Measurements from ENCODE around the gene GKN2. TPM values are rescaled to one million over a fixed set of nuclear protein-coding genes. Genes with fewer than 3 reads are reported as not detected.
A peak's percentile ranks its signal among the peaks of the same experiment; 100 is the strongest.

The GKN2 gene
- total and polyA plus RNA-seq, 9 of the 15 experiments (the other 6 are each of a cell fraction or from before 2014, with no cell fraction given), result not detected

DNA sequence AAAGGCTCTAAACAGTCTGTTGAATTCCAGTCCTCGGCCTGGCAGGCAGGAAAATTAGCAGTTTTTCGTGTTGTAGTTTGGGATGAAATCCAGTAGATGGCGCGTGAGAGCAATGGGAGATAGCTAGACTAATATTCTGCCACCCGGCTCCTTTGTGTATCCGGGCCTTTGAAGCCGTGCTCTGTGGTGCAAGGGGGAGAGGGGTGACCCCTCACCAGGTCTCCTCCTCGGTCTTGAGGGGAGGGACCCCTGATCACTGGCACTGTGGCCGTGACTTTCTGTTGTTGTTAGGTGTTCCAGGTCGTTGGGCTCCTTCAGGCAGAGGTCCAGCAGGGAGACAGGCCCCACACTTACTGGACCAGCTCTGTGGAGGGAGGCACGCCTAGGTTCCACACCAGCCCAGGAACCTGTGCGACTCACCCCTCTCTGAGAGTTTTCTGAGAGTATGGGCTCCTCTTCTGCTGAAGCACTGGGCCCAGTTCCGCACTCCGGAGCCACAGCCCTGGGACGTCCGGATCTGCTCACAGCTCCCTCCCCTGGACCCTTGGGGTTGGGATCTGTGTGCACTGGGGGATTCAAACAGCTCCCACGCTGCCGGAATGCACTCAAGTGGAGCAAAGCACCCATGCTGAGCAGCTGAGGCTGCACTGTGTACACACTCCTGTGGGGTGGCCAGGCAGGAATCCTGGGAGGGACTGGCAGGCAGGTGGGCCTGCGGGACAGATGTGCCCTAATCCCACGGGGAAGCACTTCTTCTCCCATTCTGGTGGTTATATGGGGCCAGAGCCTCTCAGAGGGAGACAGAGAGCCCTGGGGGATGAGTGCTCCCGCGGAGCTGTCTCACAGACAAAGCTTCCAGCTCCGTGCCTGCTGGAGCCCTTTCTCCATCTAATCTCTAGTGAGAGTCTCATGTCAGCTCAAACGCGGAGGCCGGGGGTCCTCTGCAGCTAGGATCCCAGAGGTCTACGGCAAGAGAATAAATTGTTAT is 8.8 kb downstream of the GKN2 start (continued):
- TF ChIP-seq CTCF (IDR thresholded peaks at IDR 0.05 in 2 of 3, conservative IDR thresholded peaks at IDR 0.05 in 1 of 3; ENCODE audit: insufficient read depth in 2 of 3, low read depth in 1 of 3, low read length in 3 of 3) (peak; percentile 76 to 83 (median 82)), TSC22D4 (tag; IDR thresholded peaks at IDR 0.05) (no peak), ZBTB8A (IDR thresholded peaks at IDR 0.05; ENCODE audit: partially characterized antibody) (no peak), RCOR1 (IDR thresholded peaks at IDR 0.05; ENCODE audit: borderline replicate concordance in 1 of 2, low read depth in 2 of 2, low read length in 2 of 2) (no peak), MTF1 (CRISPR knock-in tag; IDR thresholded peaks at IDR 0.05; ENCODE audit: borderline replicate concordance) (no peak), ADNP (tag; IDR thresholded peaks at IDR 0.05) (no peak), L3MBTL2 (IDR thresholded peaks at IDR 0.05) (peak; percentile 38; the same call in 1 of the 2 replicates)
- TF ChIP-seq, protein P1, sequence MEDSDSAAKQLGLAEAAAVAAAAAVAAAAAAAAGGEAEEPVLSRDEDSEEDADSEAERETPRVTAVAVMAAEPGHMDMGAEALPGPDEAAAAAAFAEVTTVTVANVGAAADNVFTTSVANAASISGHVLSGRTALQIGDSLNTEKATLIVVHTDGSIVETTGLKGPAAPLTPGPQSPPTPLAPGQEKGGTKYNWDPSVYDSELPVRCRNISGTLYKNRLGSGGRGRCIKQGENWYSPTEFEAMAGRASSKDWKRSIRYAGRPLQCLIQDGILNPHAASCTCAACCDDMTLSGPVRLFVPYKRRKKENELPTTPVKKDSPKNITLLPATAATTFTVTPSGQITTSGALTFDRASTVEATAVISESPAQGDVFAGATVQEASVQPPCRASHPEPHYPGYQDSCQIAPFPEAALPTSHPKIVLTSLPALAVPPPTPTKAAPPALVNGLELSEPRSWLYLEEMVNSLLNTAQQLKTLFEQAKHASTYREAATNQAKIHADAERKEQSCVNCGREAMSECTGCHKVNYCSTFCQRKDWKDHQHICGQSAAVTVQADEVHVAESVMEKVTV (CRISPR knock-in tag; IDR thresholded peaks at IDR 0.05), result peak; percentile 45; the same call in 1 of the 2 replicates

Measured in K562 (cell line).